NCI-H2081 treated with DMSO at 0.1 percent for 48 hours (cell line): Measurements from ENCODE around the gene MSX2.

Experiments
- DNase-seq: peaks from one replicate; lab custom pipeline; 2025; lab: John Stamatoyannopoulos, UW

MSX2 gene

DNA sequence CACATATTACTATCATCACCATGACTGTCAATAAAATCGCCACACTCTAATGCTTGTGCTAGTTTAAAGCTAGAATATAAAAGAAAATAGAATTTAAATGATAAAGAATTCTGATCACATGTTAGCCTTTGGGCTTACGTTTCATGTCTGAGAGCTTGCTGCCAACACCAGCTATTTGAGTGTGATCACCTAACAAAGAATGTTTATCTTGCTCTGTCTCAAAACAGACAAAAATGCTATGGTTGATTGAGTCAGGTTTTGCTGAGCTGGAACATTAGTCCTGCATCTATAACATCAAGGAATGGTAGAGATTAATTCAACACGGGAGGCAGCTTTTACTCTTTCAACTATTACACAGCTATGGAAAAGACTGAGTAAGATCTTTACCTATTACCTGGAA, 50.7 kb downstream of the MSX2 start:
- no peak for DNase-seq

GRCh38 chr5:174777111-174777510, 52.7 kb downstream of the MSX2 start:
- DNase-seq = no peak

DNA sequence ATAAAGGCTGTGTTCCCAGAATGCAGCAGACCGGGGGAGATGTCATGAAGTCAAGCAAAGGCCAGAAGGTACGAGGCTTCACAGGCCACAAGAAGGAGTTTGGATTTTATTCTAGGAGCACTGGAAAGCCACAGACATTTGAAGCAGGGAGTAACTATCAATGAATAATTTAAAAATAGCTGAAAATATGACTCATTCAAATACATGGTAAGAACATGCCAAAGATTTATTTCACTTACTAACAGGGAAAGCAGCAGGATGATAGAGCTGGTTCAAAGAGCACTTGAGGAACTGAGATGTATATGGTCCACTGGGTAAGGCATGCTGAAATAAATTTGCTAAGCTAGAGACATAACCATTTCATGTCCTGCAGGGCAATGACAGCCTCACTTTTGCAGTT, 53.2 kb downstream of the MSX2 start:
- no peak for DNase-seq
